ENCODE results near the gene MICU1.

Gene MICU1

DNA sequence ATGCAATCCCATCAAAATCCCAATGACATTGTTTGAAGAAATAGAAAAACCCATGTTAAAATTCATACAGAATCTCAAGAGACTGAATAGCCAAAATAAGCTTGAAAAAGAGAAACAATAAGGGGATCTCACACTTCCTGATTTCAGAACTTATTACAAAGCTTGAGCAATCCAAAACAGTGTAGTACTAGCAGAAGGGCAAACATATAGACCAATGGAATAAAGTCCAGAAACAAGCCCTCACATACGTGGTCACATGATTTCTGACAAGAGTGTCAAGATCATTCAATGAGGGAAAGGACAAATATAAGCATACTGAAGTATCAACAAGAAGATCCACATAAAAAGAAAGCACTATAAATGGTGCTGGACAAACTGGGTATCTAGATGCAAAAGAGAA lies 31.9 kb downstream of the MICU1 start:
- TF ChIP-seq, protein P1, sequence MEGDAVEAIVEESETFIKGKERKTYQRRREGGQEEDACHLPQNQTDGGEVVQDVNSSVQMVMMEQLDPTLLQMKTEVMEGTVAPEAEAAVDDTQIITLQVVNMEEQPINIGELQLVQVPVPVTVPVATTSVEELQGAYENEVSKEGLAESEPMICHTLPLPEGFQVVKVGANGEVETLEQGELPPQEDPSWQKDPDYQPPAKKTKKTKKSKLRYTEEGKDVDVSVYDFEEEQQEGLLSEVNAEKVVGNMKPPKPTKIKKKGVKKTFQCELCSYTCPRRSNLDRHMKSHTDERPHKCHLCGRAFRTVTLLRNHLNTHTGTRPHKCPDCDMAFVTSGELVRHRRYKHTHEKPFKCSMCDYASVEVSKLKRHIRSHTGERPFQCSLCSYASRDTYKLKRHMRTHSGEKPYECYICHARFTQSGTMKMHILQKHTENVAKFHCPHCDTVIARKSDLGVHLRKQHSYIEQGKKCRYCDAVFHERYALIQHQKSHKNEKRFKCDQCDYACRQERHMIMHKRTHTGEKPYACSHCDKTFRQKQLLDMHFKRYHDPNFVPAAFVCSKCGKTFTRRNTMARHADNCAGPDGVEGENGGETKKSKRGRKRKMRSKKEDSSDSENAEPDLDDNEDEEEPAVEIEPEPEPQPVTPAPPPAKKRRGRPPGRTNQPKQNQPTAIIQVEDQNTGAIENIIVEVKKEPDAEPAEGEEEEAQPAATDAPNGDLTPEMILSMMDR (IDR thresholded peaks at IDR 0.05; ENCODE audit: borderline replicate concordance, insufficient read depth, low read depth, low read length), result no peak
- H3K4me3 ChIP-seq (ENCODE audit: low read depth, low read length), result no peak overlapping the region

DNA sequence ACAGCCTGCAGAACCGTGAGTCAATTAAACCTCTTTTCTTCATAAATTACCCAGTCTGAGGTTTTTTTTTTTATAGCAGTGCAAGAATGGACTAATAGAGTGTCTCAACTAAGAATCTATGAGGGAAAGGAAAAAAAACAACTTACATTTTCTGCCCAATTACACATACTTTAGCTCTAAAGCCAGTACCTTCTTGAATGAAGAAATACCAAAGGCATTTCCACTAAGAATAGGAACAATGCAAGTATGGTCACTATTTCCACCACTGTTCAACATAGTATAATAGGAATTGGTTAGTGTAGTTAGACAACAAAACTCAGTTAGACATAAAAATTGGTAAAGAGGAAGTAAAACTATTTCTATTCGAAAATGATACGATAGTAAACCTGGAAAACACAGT lies 37.6 kb downstream of the MICU1 start:
- no peak overlapping the region for H3K4me3 ChIP-seq (ENCODE audit: low read depth, low read length)
- TF ChIP-seq, protein P1 (IDR thresholded peaks at IDR 0.05; ENCODE audit: borderline replicate concordance, insufficient read depth, low read depth, low read length), result no peak

DNA sequence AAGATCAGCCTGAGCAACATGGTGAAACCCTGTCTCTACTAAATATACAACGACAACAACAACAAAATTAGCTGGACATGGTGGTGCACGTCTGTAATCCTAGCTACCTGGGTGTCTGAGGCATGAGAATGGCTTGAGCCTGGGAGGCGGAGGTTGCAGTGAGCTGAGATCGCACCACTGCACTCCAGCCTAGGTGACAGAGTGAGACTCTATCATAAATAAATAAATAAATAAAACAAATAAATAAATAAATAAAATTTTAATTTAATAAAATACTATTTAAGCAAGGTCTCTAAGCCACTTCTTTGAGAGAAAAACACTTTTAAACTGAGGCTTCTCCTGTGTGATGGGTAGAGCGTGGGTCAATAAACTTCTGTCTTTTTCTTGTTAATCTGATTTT lies 38.3 kb downstream of the MICU1 start:
- no peak overlapping the region for H3K4me3 ChIP-seq (ENCODE audit: low read depth, low read length)
- TF ChIP-seq, protein P1 (IDR thresholded peaks at IDR 0.05; ENCODE audit: borderline replicate concordance, insufficient read depth, low read depth, low read length), result no peak

DNA sequence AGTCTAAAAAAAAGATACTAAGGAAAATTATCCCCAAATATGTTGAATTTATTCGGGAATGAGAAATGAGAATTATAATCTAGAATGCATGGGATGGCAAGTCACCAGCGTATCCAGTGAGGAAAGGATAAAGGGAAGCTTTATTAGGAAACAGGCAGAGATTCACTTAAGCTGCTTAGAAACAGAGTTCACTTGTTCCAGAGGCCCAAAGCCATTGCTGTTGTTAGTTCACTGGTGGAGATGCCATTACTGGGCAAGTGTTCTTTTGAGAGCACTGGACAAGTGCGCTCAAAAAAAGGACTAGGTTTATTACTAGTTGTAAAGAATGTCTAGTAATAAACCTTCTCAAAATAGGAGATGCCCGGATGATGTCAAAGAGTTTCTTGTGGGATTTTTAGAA lies 51.2 kb downstream of the MICU1 start:
- TF ChIP-seq, protein P1 (IDR thresholded peaks at IDR 0.05; ENCODE audit: borderline replicate concordance, insufficient read depth, low read depth, low read length), result no peak

DNA sequence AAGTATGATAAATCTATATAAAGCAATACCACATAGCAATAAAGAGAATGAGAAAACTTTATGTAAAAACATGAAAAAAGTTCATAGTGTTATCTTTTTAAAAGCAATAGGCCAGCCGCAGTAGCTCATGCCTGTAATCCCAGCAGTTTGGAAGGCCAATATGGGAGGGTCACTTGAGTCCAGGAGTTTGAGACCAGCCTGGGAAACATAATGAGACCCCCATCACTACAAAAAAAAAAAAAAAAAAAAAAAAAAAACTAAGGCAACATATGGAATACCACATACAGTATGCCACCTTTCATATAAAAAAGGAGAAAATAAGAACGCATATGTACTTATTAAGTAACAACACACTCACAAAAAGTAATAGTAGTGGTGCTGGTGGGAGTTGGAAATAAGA lies 52.8 kb downstream of the MICU1 start:
- H3K4me3 ChIP-seq (ENCODE audit: low read depth, low read length), result no peak overlapping the region
- TF ChIP-seq, protein P1 (IDR thresholded peaks at IDR 0.05; ENCODE audit: borderline replicate concordance, insufficient read depth, low read depth, low read length), result no peak

More for the DNA sequence above, 51.2 kb downstream of the MICU1 start:
- no peak overlapping the region for H3K4me3 ChIP-seq (ENCODE audit: low read depth, low read length)

DNA sequence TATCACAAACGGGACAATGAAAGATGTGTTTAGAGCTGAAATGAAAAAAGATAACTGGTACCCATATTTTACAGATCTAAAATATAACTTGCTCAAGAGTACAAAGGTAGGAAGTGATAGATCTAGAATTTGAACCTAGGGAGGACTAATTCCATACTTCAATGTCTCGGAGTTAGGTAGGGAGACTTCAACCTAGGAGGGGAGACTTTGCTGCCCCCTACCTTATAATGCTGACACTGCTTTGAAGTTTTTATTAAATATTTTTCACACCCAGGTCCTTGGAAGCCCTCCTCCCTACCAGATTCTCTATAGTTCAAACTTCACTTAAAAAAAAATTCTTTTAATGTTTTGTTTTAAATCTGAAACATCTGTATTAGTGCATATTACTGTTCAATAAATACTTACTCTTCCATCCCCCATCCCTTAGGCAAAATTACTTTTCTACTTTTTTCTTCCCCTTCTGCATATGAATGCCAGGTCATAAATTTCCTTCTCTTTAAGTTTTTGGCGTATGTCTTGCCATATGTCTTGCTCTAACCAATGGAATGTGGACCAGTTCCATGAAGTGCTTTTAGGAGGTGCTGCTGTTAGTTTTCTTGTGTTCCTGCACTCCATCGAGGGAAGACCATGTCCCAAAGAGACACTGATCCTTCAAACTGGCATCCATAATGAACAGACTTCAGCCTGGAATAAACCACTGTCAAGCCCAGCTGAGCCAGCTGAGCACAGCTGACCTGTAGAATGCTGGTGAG lies 57.8 kb downstream of the MICU1 start:
- no peak overlapping the region for H3K4me3 ChIP-seq (ENCODE audit: low read depth, low read length)

More for the DNA sequence above, 57.8 kb downstream of the MICU1 start:
- TF ChIP-seq, protein P1 (IDR thresholded peaks at IDR 0.05; ENCODE audit: borderline replicate concordance, insufficient read depth, low read depth, low read length), result peak; percentile 32; the same call in 1 of the 2 replicates
